Measurements from ENCODE around the gene CNTNAP2.
A peak's percentile ranks its signal among the peaks of the same experiment; 100 is the strongest.

CNTNAP2 gene

DNA sequence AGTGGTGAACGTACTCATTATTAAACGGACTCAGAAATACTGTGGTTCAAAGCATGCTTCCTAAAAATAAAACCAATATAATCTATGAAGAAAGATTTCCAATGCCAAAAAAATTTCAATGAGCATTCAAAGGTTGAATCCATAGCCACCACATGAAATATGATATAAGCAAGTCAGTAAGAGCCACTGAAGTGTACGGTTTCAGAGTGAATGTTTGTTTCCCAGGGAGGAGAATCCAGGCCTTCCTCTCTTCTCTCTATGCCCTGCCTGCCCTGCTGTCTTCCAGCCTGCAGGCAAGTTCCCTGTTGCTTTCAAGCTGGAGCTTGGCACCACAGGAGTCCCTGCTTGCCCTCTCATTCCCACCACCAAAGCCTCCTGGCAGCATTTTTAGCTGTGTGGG, 1302.4 kb downstream of the CNTNAP2 start:
- no peak overlapping the region for H3K27ac ChIP-seq
- TF ChIP-seq, protein P1, sequence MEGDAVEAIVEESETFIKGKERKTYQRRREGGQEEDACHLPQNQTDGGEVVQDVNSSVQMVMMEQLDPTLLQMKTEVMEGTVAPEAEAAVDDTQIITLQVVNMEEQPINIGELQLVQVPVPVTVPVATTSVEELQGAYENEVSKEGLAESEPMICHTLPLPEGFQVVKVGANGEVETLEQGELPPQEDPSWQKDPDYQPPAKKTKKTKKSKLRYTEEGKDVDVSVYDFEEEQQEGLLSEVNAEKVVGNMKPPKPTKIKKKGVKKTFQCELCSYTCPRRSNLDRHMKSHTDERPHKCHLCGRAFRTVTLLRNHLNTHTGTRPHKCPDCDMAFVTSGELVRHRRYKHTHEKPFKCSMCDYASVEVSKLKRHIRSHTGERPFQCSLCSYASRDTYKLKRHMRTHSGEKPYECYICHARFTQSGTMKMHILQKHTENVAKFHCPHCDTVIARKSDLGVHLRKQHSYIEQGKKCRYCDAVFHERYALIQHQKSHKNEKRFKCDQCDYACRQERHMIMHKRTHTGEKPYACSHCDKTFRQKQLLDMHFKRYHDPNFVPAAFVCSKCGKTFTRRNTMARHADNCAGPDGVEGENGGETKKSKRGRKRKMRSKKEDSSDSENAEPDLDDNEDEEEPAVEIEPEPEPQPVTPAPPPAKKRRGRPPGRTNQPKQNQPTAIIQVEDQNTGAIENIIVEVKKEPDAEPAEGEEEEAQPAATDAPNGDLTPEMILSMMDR (conservative IDR thresholded peaks at IDR 0.05), result no peak
- TF ChIP-seq ZFX (IDR thresholded peaks at IDR 0.05), result no peak

DNA sequence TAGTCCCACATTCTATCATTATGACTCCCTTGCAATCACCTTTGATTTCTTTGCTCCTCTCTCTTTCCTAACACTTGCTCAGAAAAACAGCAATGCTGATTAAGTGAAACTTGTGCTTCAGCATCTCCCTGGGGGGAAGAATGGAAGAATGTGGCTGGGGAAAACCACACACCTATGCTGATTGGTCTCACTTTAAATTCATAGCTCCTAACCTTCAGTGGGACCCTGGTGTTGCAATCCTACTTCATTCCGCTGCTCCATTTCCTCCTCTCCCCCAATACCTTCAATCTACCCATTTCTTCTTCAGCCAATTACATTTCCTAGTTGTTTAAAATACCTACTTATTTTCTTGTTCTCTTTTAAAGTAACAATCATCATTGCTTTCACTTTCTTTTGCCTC, 1307.3 kb downstream of the CNTNAP2 start:
- no peak for TF ChIP-seq ZFX (IDR thresholded peaks at IDR 0.05)
- TF ChIP-seq, protein P1 (conservative IDR thresholded peaks at IDR 0.05), result no peak
- H3K27ac ChIP-seq, result no peak overlapping the region

DNA sequence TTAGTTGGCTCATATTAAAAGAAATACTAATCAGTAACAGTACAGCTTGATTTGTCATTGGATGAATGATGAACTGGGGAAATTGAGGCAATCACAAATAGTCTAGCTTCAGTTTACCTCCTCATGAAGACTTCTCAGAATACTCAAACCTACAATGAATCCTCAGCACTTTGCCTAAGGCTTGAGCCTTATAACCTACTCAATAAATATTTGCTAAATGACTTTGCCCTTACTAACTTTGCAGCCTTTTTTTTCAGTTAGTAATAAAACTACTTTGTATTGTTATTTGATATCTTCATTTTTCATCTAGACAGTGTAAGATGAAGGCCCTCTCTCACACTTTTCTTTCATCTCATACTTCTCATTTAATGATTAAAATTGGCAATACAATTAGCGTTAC, 1311.5 kb downstream of the CNTNAP2 start:
- no peak for TF ChIP-seq ZFX (IDR thresholded peaks at IDR 0.05)
- TF ChIP-seq, protein P1 (conservative IDR thresholded peaks at IDR 0.05), result no peak
- no peak overlapping the region for H3K27ac ChIP-seq

DNA sequence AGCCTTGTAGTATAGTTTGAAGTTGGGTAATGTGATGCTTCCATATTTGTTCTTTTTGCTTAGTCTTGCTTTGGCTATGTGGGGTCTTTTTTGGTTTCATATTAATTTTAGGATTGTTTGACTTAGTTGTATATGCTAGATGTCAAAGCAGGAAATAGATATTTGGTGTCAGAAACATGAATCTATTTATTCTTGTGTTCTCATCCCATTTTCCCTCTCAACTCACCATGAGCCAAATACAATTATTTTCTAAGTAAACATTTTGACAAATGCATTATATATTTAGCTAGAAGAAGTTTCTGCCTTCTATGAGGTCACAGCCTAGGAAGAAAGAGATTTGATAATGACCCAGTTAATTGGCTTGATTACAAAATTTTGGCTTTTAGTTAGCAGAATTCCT, 1313.4 kb downstream of the CNTNAP2 start:
- H3K27ac ChIP-seq, result no peak overlapping the region

DNA sequence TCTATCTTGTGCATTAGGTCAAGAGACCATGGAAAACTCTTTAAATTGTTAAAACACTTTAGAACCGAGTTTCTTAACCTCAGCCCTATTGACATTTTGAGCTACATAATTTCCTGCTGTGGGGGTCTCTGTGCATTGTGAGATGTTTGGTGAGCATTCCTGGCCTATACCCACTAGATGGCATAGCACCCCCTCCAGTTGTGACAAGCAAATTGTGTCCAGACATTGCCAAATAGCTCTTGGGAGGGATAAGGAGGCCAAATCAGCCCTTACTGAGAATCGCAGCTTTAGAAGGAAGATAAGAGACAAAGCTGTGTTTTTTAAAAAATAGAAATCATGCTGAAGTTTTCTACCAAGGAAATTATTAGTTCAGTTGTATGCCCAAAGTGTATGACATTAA, 1315.5 kb downstream of the CNTNAP2 start:
- H3K27ac ChIP-seq, result no peak overlapping the region
- TF ChIP-seq, protein P1 (conservative IDR thresholded peaks at IDR 0.05), result peak; percentile 24
- TF ChIP-seq ZFX (IDR thresholded peaks at IDR 0.05), result no peak

More for the DNA sequence above, 1313.4 kb downstream of the CNTNAP2 start:
- no peak for TF ChIP-seq ZFX (IDR thresholded peaks at IDR 0.05)
- TF ChIP-seq, protein P1 (conservative IDR thresholded peaks at IDR 0.05), result no peak

DNA sequence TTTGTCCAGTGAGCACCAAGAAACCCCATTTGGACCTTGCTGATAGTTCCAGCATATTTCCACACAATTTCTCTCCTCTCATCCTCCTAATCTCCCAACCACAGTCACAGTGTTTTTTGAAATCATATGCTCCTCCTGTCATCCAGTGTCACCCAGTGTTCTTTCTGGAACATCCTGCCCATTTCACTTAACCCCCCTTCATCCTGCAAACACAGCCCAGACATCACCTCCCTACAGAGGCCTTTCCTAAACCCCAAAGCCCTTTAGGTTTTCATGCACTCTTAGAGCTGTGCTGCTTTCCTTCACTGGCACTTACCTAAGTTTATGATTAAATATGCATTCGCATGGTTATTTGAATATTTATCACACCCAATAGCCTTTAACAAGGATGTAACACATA, 1316.0 kb downstream of the CNTNAP2 start:
- H3K27ac ChIP-seq, result no peak overlapping the region
- no peak for TF ChIP-seq ZFX (IDR thresholded peaks at IDR 0.05)
- TF ChIP-seq, protein P1 (conservative IDR thresholded peaks at IDR 0.05), result no peak

DNA sequence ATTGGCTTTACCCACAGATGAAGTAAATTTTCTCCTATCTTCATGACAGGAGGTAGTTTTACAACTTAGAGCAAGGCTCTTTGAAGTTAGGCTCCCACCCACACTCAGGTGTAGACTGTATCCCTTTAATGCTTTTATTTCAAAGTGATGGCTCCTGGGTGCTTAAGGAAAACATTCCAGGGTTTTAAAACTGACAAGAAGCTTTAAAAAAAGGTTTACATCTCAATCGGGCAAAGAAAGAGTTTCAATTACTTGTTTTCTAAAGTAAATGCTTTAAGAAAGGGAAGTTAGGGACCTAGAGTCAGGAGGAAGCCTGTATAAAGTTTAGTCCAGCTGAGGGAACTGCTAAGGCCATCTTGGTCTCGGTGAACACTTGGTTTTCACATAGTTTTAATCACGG, 1320.1 kb downstream of the CNTNAP2 start:
- TF ChIP-seq, protein P1 (conservative IDR thresholded peaks at IDR 0.05), result no peak
- TF ChIP-seq ZFX (IDR thresholded peaks at IDR 0.05), result no peak
- H3K27ac ChIP-seq, result no peak overlapping the region

Data from C4-2B (cell line).